SU-DHL-6 (cell line): Measurements from ENCODE around the gene TFRC.

Source experiments
- H2AFZ ChIP-seq: fragments of 200-600 bp; sonication (generic); 2 replicates; pipeline ENCODE4 v1.6.1; 2014; ENCODE audit warnings: low read depth, mild to moderate bottlenecking, moderate library complexity, mixed read lengths, antibody characterized with exemption, low read length; ENCODE audit not compliant: severe bottlenecking
- H3F3A ChIP-seq: fragments of 200-600 bp; shearing (Covaris generic); 2 replicates; pipeline ENCODE4 v1.6.0; 2016; ENCODE audit warnings: antibody characterized with exemption, mild to moderate bottlenecking; ENCODE audit not compliant: insufficient read depth
- H3K27ac ChIP-seq: fragments of 200-600 bp; sonication (generic); 2 replicates; pipeline ENCODE4 v1.5.1; 2016; ENCODE audit warnings: low read depth, mild to moderate bottlenecking, low read length, moderate library complexity, mixed read lengths
- H3K27me3 ChIP-seq: fragments of 200-600 bp; sonication (generic), shearing (Covaris generic); 2 replicates; pipeline ENCODE4 v1.6.0; 2014; ENCODE audit warnings: mild to moderate bottlenecking, low read length
- H3K36me3 ChIP-seq: fragments of 200-600 bp; sonication (generic); 2 replicates; pipeline ENCODE4 v1.6.1; 2014; ENCODE audit warnings: mild to moderate bottlenecking, low read length, mixed read lengths
- H3K4me2 ChIP-seq: fragments of 300-600, 200-600 bp; shearing (Covaris generic), sonication (generic); 2 replicates; pipeline ENCODE4 v1.6.0; 2014; ENCODE audit warnings: low read length, low read depth, mild to moderate bottlenecking; ENCODE audit not compliant: poor library complexity, severe bottlenecking
- H3K4me3 ChIP-seq: fragments of 200-600 bp; sonication (generic); 2 replicates; pipeline ENCODE4 v1.5.1; 2014; ENCODE audit warnings: antibody characterized with exemption, low read length, mild to moderate bottlenecking, mixed read lengths; ENCODE audit not compliant: insufficient read depth, poor library complexity, severe bottlenecking
- H3K79me2 ChIP-seq: fragments of 200-600 bp; sonication (generic); 2 replicates; pipeline ENCODE4 v1.6.1; 2014; ENCODE audit warnings: mild to moderate bottlenecking, low read length, moderate library complexity; ENCODE audit not compliant: insufficient read depth
- H3K9ac ChIP-seq: fragments of 200-600 bp; sonication (generic); 2 replicates; pipeline ENCODE4 v1.7.0; 2014; ENCODE audit warnings: mild to moderate bottlenecking, low read length
- H3K9me2 ChIP-seq: fragments of 200-600 bp; sonication (generic); replicated peaks from 2 replicates; pipeline ENCODE4 v1.6.1; 2014; ENCODE audit warnings: low read length; ENCODE audit not compliant: insufficient read depth
- H3K9me3 ChIP-seq: fragments of 200-600 bp; sonication (generic); 2 replicates; pipeline ENCODE4 v1.6.1; 2014; ENCODE audit warnings: low read length, mixed read lengths; ENCODE audit not compliant: insufficient read depth
- H4K20me1 ChIP-seq: fragments of 200-600 bp; sonication (generic); 2 replicates; pipeline ENCODE4 v1.6.1; 2014; ENCODE audit warnings: low read depth, mild to moderate bottlenecking, antibody characterized with exemption, low read length, moderate library complexity, mixed read lengths
- CTCF ChIP-seq: fragments of 200-600 bp; sonication (generic); IDR thresholded peaks from one replicate; pipeline ENCODE4 v1.5.1; 2017; ENCODE audit warnings: antibody characterized with exemption, mild to moderate bottlenecking, low read length, moderate library complexity; ENCODE audit not compliant: insufficient read depth, poor library complexity, severe bottlenecking
- EZH2phosphoT487 ChIP-seq: fragments of 200-600 bp; sonication (generic), shearing (Covaris generic); conservative IDR thresholded peaks from 2 replicates; pipeline ENCODE4 v1.6.1; 2018; ENCODE audit warnings: mild to moderate bottlenecking, antibody characterized with exemption, low read length, moderate library complexity, mixed read lengths

Gene TFRC

GRCh38 chr3:196067439-196067838, 14.5 kb downstream of the TFRC start:
- H3K9me3 ChIP-seq: no peaks in the 10 kb centered on the region
- no peaks in the 10 kb centered on the region for H3K27me3 ChIP-seq
- H3F3A ChIP-seq: peaks cover 12% of the 10 kb centered on the region; the same call in 1 of the 2 replicates
- peaks cover 15% of the 10 kb centered on the region; the same call in 1 of the 2 replicates for H4K20me1 ChIP-seq
- no peak overlapping the region for H2AFZ ChIP-seq
- no peaks in the 10 kb centered on the region for H3K9me2 ChIP-seq
- peaks cover 67% of the 10 kb centered on the region for H3K36me3 ChIP-seq
- H3K4me3 ChIP-seq: no peak overlapping the region
- H3K4me2 ChIP-seq: no peak overlapping the region
- H3K9ac ChIP-seq: no peak overlapping the region
- no peak overlapping the region for H3K27ac ChIP-seq
- TF ChIP-seq EZH2phosphoT487 (no peak), CTCF (no peak)
- 0 out of 2 replicates have a peak, but pooled peaks cover 6% of the 10 kb centered on the region for H3K79me2 ChIP-seq

GRCh38 chr3:196063971-196064370, 17.9 kb downstream of the TFRC start:
- H3K27ac ChIP-seq: no peak overlapping the region

GRCh38 chr3:196063456-196063855, 18.4 kb downstream of the TFRC start:
- TF ChIP-seq CTCF: no peak
- Histone ChIP-seq H4K20me1 (peaks cover 8% of the 10 kb centered on the region; the same call in 1 of the 2 replicates), H3K27me3 (no peaks in the 10 kb centered on the region), H3K4me3 (no peak overlapping the region), H3K79me2 (no peaks in the 10 kb centered on the region), H3K36me3 (peaks cover 56% of the 10 kb centered on the region), H3K27ac (no peak overlapping the region), H3K9me2 (no peaks in the 10 kb centered on the region), H3F3A (0 out of 2 replicates have a peak, but pooled peaks cover 4% of the 10 kb centered on the region), H3K9me3 (no peaks in the 10 kb centered on the region), H3K4me2 (no peak overlapping the region), H2AFZ (no peak overlapping the region), H3K9ac (no peak overlapping the region)

More at GRCh38 chr3:196063971-196064370, 17.9 kb downstream of the TFRC start:
- H3K9me2 ChIP-seq: no peaks in the 10 kb centered on the region
- H3K79me2 ChIP-seq: no peaks in the 10 kb centered on the region
- peaks cover 8% of the 10 kb centered on the region; the same call in 1 of the 2 replicates for H4K20me1 ChIP-seq
- no peaks in the 10 kb centered on the region for H3K27me3 ChIP-seq
- no peak for TF ChIP-seq EZH2phosphoT487
- no peak for TF ChIP-seq CTCF
- peaks cover 57% of the 10 kb centered on the region for H3K36me3 ChIP-seq
- no peak overlapping the region for H3K4me3 ChIP-seq
- no peak overlapping the region for H2AFZ ChIP-seq
- peaks cover 6% of the 10 kb centered on the region; the same call in 1 of the 2 replicates for H3F3A ChIP-seq
- H3K9me3 ChIP-seq: no peaks in the 10 kb centered on the region
- no peak overlapping the region for H3K9ac ChIP-seq
- no peak overlapping the region for H3K4me2 ChIP-seq
